Astrocyte (in vitro differentiated cells and primary cell): Measurements from ENCODE around the gene GRB10. TPM values are rescaled to one million over a fixed set of nuclear protein-coding genes. Genes with fewer than 3 reads are reported as not detected.

ENCODE experiments used
- DNase-seq: peaks from one replicate; pipeline ENCODE4 v3.0.0-alpha.2; 2010; ENCODE audit warnings: low read depth
- FAIRE-seq: peaks from 2 replicates; lab custom pipeline; 2011; peaks lifted over from hg19 to GRCh38; lab: Jason Lieb, UNC
- H2AFZ ChIP-seq: 2 replicates; pipeline ENCODE4 v1.6.0; 2012; ENCODE audit warnings: low read depth, low read length, inconsistent platforms
- H3K27ac ChIP-seq: 2 replicates; pipeline ENCODE4 v1.5.1; 2011; ENCODE audit warnings: low read depth, low read length, inconsistent platforms
- H3K27me3 ChIP-seq: 2 replicates; pipeline ENCODE4 v1.6.0; 2011; ENCODE audit warnings: low read length, inconsistent platforms; ENCODE audit not compliant: insufficient read depth
- H3K36me3 ChIP-seq: 2 replicates; pipeline ENCODE4 v1.5.1; 2011; ENCODE audit warnings: low read length, inconsistent platforms; ENCODE audit not compliant: insufficient read depth
- H3K4me1 ChIP-seq: 2 replicates; pipeline ENCODE4 v1.5.1; 2011; ENCODE audit warnings: low read length, inconsistent platforms; ENCODE audit not compliant: insufficient read depth
- H3K4me2 ChIP-seq: 2 replicates; pipeline ENCODE4 v1.6.0; 2012; ENCODE audit warnings: low read length, inconsistent platforms
- H3K4me3 ChIP-seq: 2 replicates; pipeline ENCODE4 v1.5.1; 2011; ENCODE audit warnings: low read depth, mild to moderate bottlenecking, low read length, inconsistent platforms; ENCODE audit not compliant: insufficient read depth
- H3K79me2 ChIP-seq: 2 replicates; pipeline ENCODE4 v1.6.0; 2012; ENCODE audit warnings: mild to moderate bottlenecking, low read length, inconsistent platforms; ENCODE audit not compliant: insufficient read depth
- H3K9ac ChIP-seq: 2 replicates; pipeline ENCODE4 v1.6.0; 2012; ENCODE audit warnings: mild to moderate bottlenecking, low read length, inconsistent platforms
- H3K9me3 ChIP-seq: 2 replicates; pipeline ENCODE4 v1.5.1; 2012; ENCODE audit warnings: low read depth, mild to moderate bottlenecking, low read length, inconsistent platforms; ENCODE audit not compliant: insufficient read depth
- H4K20me1 ChIP-seq: 2 replicates; pipeline ENCODE4 v1.6.0; 2012; ENCODE audit warnings: low read length, inconsistent platforms; ENCODE audit not compliant: insufficient read depth
- H3K27ac Mint-ChIP-seq: one replicate; pipeline ENCODE4 v1.8.0; 2021; ENCODE audit warnings: mild to moderate bottlenecking, mixed read lengths; ENCODE audit not compliant: unreplicated experiment
- H3K27me3 Mint-ChIP-seq: one replicate; pipeline ENCODE4 v1.8.0; 2021; ENCODE audit warnings: low read depth, mixed read lengths; ENCODE audit not compliant: unreplicated experiment
- H3K36me3 Mint-ChIP-seq: one replicate; pipeline ENCODE4 v1.8.0; 2021; ENCODE audit warnings: low read depth, mixed read lengths; ENCODE audit not compliant: unreplicated experiment
- H3K4me1 Mint-ChIP-seq: one replicate; pipeline ENCODE4 v1.8.0; 2021; ENCODE audit warnings: low read depth, mixed read lengths; ENCODE audit not compliant: unreplicated experiment
- H3K4me3 Mint-ChIP-seq: one replicate; pipeline ENCODE4 v1.8.0; 2021; ENCODE audit warnings: mild to moderate bottlenecking, moderate library complexity, mixed read lengths; ENCODE audit not compliant: unreplicated experiment
- H3K9me3 Mint-ChIP-seq: one replicate; pipeline ENCODE4 v1.8.0; 2021; ENCODE audit warnings: mild to moderate bottlenecking, mixed read lengths; ENCODE audit not compliant: unreplicated experiment
- CTCF ChIP-seq: IDR thresholded peaks from 2 replicates; pipeline ENCODE4 v1.5.1; 2011; ENCODE audit warnings: low read depth, mild to moderate bottlenecking, inconsistent platforms, low read length, moderate library complexity; ENCODE audit not compliant: insufficient read depth
- EZH2 ChIP-seq: IDR thresholded peaks from 2 replicates; pipeline ENCODE4 v1.6.1; 2012; ENCODE audit warnings: mild to moderate bottlenecking, low read length, inconsistent platforms; ENCODE audit not compliant: insufficient read depth
- total RNA-seq: library from RNA; stranded (reverse); gene quantifications from 2 replicates; pipeline ENCODE4 v1.2.1, GENCODE V29; 2021

The GRB10 gene
- total RNA-seq, 1 donor from 2014 or later: 81.9 TPM

- Histone ChIP-seq H3K4me2 (no peak overlapping the region), H3K9ac (no peak overlapping the region), H2AFZ (no peak overlapping the region), H4K20me1 (peaks cover 87% of the 10 kb centered on the region), H3K36me3 (peaks cover 15% of the 10 kb centered on the region), H3K9me3 (no peaks in the 10 kb centered on the region), H3K27ac (no peak overlapping the region), H3K79me2 (peaks cover 22% of the 10 kb centered on the region), H3K4me1 (no peaks in the 10 kb centered on the region), H3K4me3 (no peak overlapping the region), H3K27me3 (no peaks in the 10 kb centered on the region)
- no peak for FAIRE-seq
- peaks cover 15% of the 10 kb centered on the region for H3K36me3 Mint-ChIP-seq
- H3K27me3 Mint-ChIP-seq: no peaks in the 10 kb centered on the region
- H3K27ac Mint-ChIP-seq: no peak overlapping the region
- DNase-seq: no peak
- no peaks in the 10 kb centered on the region for H3K9me3 Mint-ChIP-seq
- TF ChIP-seq CTCF (no peak), EZH2 (no peak)
- no peak overlapping the region for H3K4me3 Mint-ChIP-seq
- H3K4me1 Mint-ChIP-seq: no peaks in the 10 kb centered on the region
Measured at GRCh38 chr7:50618281-50618680, 164.4 kb downstream of the GRB10 start.

- H3K27me3 ChIP-seq: no peaks in the 10 kb centered on the region
- DNase-seq: no peak
- Mint-ChIP-seq H3K4me1 (no peaks in the 10 kb centered on the region), H3K36me3 (peaks cover 24% of the 10 kb centered on the region), H3K9me3 (no peaks in the 10 kb centered on the region), H3K27ac (no peak overlapping the region), H3K27me3 (no peaks in the 10 kb centered on the region), H3K4me3 (no peak overlapping the region)
- H3K27ac ChIP-seq: no peak overlapping the region
- peaks cover 16% of the 10 kb centered on the region for H3K79me2 ChIP-seq
- H3K36me3 ChIP-seq: peaks cover 29% of the 10 kb centered on the region
- no peak overlapping the region for H3K4me3 ChIP-seq
- H3K4me1 ChIP-seq: peaks cover 7% of the 10 kb centered on the region
- no peak overlapping the region for H2AFZ ChIP-seq
- no peak overlapping the region for H3K9ac ChIP-seq
- no peaks in the 10 kb centered on the region for H3K9me3 ChIP-seq
- TF ChIP-seq CTCF (no peak), EZH2 (no peak)
- H3K4me2 ChIP-seq: no peak overlapping the region
- FAIRE-seq: no peak
- peaks cover 78% of the 10 kb centered on the region for H4K20me1 ChIP-seq
Measured at GRCh38 chr7:50615519-50616080, 167.1 kb downstream of the GRB10 start.

- Histone ChIP-seq H3K79me2 (peaks cover 15% of the 10 kb centered on the region), H3K27me3 (no peaks in the 10 kb centered on the region), H3K4me2 (no peak overlapping the region), H3K36me3 (peaks cover 34% of the 10 kb centered on the region), H3K4me1 (peaks cover 13% of the 10 kb centered on the region), H3K4me3 (no peak overlapping the region), H3K9me3 (no peaks in the 10 kb centered on the region), H4K20me1 (peaks cover 78% of the 10 kb centered on the region), H3K9ac (no peak overlapping the region), H2AFZ (no peak overlapping the region), H3K27ac (no peak overlapping the region)
- FAIRE-seq: no peak
- no peak for TF ChIP-seq CTCF
- no peak for TF ChIP-seq EZH2
- Mint-ChIP-seq H3K4me3 (no peak overlapping the region), H3K27me3 (no peaks in the 10 kb centered on the region), H3K27ac (no peak overlapping the region), H3K36me3 (peaks cover 26% of the 10 kb centered on the region), H3K4me1 (no peaks in the 10 kb centered on the region), H3K9me3 (no peaks in the 10 kb centered on the region)
- no peak for DNase-seq
Measured at GRCh38 chr7:50614721-50615518, 167.8 kb downstream of the GRB10 start.
